WTC11 (cell line): Measurements from ENCODE around the gene CCDC85A. TPM values are rescaled to one million over a fixed set of nuclear protein-coding genes. Genes with fewer than 3 reads are reported as not detected.

Experiments used
- ATAC-seq: fragments of 200-7000 bp; cut with Tn5 transposase; 2 replicates; pipeline ENCODE4 v1.10.0; 2021; ENCODE audit warnings: mild to moderate bottlenecking, moderate library complexity
- CTCF ChIA-PET: fragments of 300-600 bp; sonication (Branson Sonifier 250); formaldehyde crosslinking; loops from one replicate; lab custom pipeline; 2021; ENCODE audit warnings: antibody characterized with exemption; lab: Charles Lee
- POLR2A ChIA-PET: fragments of 350-600 bp; sonication (Branson Sonifier 250); formaldehyde crosslinking; loops from one replicate; lab custom pipeline; 2021; ENCODE audit warnings: antibody characterized with exemption; lab: Charles Lee
- DNase-seq: peaks from one replicate; pipeline ENCODE4 v3.0.0; 2021; ENCODE audit warnings: low spot score
- H3K27ac Mint-ChIP-seq: 2 replicates; pipeline ENCODE4 v1.8.0; 2021; ENCODE audit warnings: mixed read lengths
- H3K27me3 Mint-ChIP-seq: 2 replicates; pipeline ENCODE4 v1.8.0; 2021; ENCODE audit warnings: low read depth, mild to moderate bottlenecking, moderate library complexity, mixed read lengths
- H3K36me3 Mint-ChIP-seq: 2 replicates; pipeline ENCODE4 v1.8.0; 2021; ENCODE audit warnings: mixed read lengths
- H3K4me1 Mint-ChIP-seq: 2 replicates; pipeline ENCODE4 v1.8.0; 2022; ENCODE audit warnings: mixed read lengths
- H3K4me3 Mint-ChIP-seq: 2 replicates; pipeline ENCODE4 v1.8.0; 2021; ENCODE audit warnings: mild to moderate bottlenecking, moderate library complexity, mixed read lengths
- H3K9me3 Mint-ChIP-seq: 2 replicates; pipeline ENCODE4 v1.8.0; 2021; ENCODE audit warnings: mixed read lengths
- AR ChIP-seq: fragments of 250-450 bp; sonication (Bioruptor Pico); IDR thresholded peaks from 2 replicates; pipeline ENCODE4 v1.9.0; 2021; ENCODE audit warnings: mild to moderate bottlenecking
- ARID4B ChIP-seq: sonication (generic); formaldehyde crosslinking; IDR thresholded peaks from 2 replicates; pipeline ENCODE4 v1.8.0; 2023; ENCODE audit warnings: missing genetic modification reagents, mild to moderate bottlenecking, borderline replicate concordance
- E2F5 ChIP-seq: sonication (generic); formaldehyde crosslinking; IDR thresholded peaks from 2 replicates; pipeline ENCODE4 v1.8.1; 2022; ENCODE audit warnings: mild to moderate bottlenecking, moderate library complexity, missing genetic modification reagents
- EMX1 ChIP-seq: fragments of 250-450 bp; sonication (Bioruptor Pico); IDR thresholded peaks from 2 replicates; pipeline ENCODE4 v1.8.0; 2021; ENCODE audit warnings: mild to moderate bottlenecking
- ERG ChIP-seq: fragments of 250-450 bp; sonication (Bioruptor Pico); IDR thresholded peaks from 2 replicates; pipeline ENCODE4 v1.8.0; 2021; ENCODE audit warnings: mild to moderate bottlenecking
- FOXJ3 ChIP-seq: sonication (generic); formaldehyde crosslinking; IDR thresholded peaks from 2 replicates; pipeline ENCODE4 v1.9.0; 2021; ENCODE audit warnings: missing genetic modification reagents, mild to moderate bottlenecking, borderline replicate concordance
- FOXK1 ChIP-seq: sonication (generic); formaldehyde crosslinking; IDR thresholded peaks from 2 replicates; pipeline ENCODE4 v1.8.0; 2022; ENCODE audit warnings: mild to moderate bottlenecking, moderate library complexity, missing genetic modification reagents
- MLX ChIP-seq: sonication (generic); formaldehyde crosslinking; IDR thresholded peaks from 2 replicates; pipeline ENCODE4 v1.8.1; 2023; ENCODE audit warnings: mild to moderate bottlenecking, missing genetic modification reagents, moderate library complexity
- RELA ChIP-seq: sonication (generic); formaldehyde crosslinking; IDR thresholded peaks from 2 replicates; pipeline ENCODE4 v1.8.1; 2022; ENCODE audit warnings: missing genetic modification reagents, mild to moderate bottlenecking, borderline replicate concordance
- SMAD3 ChIP-seq: sonication (generic); formaldehyde crosslinking; IDR thresholded peaks from 2 replicates; pipeline ENCODE4 v1.8.0; 2022; ENCODE audit warnings: missing genetic modification reagents, mild to moderate bottlenecking, borderline replicate concordance
- SP1 ChIP-seq: sonication (generic); formaldehyde crosslinking; conservative IDR thresholded peaks from 2 replicates; pipeline ENCODE4 v1.8.1; 2022; ENCODE audit warnings: missing genetic modification reagents
- TEAD1 ChIP-seq: sonication (generic); formaldehyde crosslinking; IDR thresholded peaks from 2 replicates; pipeline ENCODE4 v1.8.0; 2022; ENCODE audit warnings: mild to moderate bottlenecking, missing genetic modification reagents
- USF1 ChIP-seq: sonication (generic); formaldehyde crosslinking; IDR thresholded peaks from 2 replicates; pipeline ENCODE4 v1.8.0; 2022; ENCODE audit warnings: mild to moderate bottlenecking, missing genetic modification reagents
- ZBTB21 ChIP-seq: sonication (generic); formaldehyde crosslinking; IDR thresholded peaks from 2 replicates; pipeline ENCODE4 v1.8.1; 2023; ENCODE audit warnings: mild to moderate bottlenecking, missing genetic modification reagents, borderline replicate concordance
- ZBTB43 ChIP-seq: sonication (generic); formaldehyde crosslinking; IDR thresholded peaks from 2 replicates; pipeline ENCODE4 v1.8.1; 2023; ENCODE audit warnings: mild to moderate bottlenecking, missing genetic modification reagents
- ZNF121 ChIP-seq: sonication (generic); formaldehyde crosslinking; IDR thresholded peaks from 2 replicates; pipeline ENCODE4 v1.8.0; 2023; ENCODE audit warnings: missing genetic modification reagents
- ZNF219 ChIP-seq: sonication (generic); formaldehyde crosslinking; IDR thresholded peaks from 2 replicates; pipeline ENCODE4 v1.8.0; 2023; ENCODE audit warnings: missing genetic modification reagents, mild to moderate bottlenecking, borderline replicate concordance
- ZNF317 ChIP-seq: sonication (generic); formaldehyde crosslinking; IDR thresholded peaks from 2 replicates; pipeline ENCODE4 v1.8.1; 2023; ENCODE audit warnings: low read depth, mild to moderate bottlenecking, moderate library complexity, missing genetic modification reagents, borderline replicate concordance
- ZNF671 ChIP-seq: fragments of 250-450 bp; sonication (Bioruptor Pico); IDR thresholded peaks from 2 replicates; pipeline ENCODE4 v1.8.0; 2021; ENCODE audit warnings: mild to moderate bottlenecking
- total RNA-seq: library from RNA; stranded (reverse); gene quantifications from 3 replicates; pipeline ENCODE4 v1.2.3, GENCODE V29; 2021

CCDC85A gene
- total RNA-seq, 1 experiment from 2014 or later, result 0.22 TPM

- ChIA-PET POLR2A (no interaction called here), CTCF (no interaction called here)
- Mint-ChIP-seq H3K27me3 (no peaks in the 10 kb centered on the region), H3K36me3 (no peaks in the 10 kb centered on the region), H3K4me3 (no peak overlapping the region), H3K4me1 (no peaks in the 10 kb centered on the region), H3K9me3 (no peaks in the 10 kb centered on the region), H3K27ac (no peak overlapping the region)
- ATAC-seq (no peak), DNase-seq (no peak)
- TF ChIP-seq EMX1 (CRISPR knock-in tag) (no peak), ZNF219 (CRISPR knock-in tag) (no peak), SMAD3 (CRISPR knock-in tag) (no peak), ARID4B (CRISPR knock-in tag) (no peak), ZBTB43 (CRISPR knock-in tag) (no peak), RELA (CRISPR knock-in tag) (no peak), USF1 (CRISPR knock-in tag) (no peak), ZNF317 (CRISPR knock-in tag) (no peak), E2F5 (no peak), FOXK1 (CRISPR knock-in tag) (no peak), ERG (CRISPR knock-in tag) (no peak), AR (no peak), MLX (no peak), ZNF121 (CRISPR knock-in tag) (no peak), TEAD1 (CRISPR knock-in tag) (no peak), ZNF671 (CRISPR knock-in tag) (no peak), ZBTB21 (CRISPR knock-in tag) (no peak), SP1 (CRISPR knock-in tag) (no peak), FOXJ3 (CRISPR knock-in tag) (no peak)
These were observed 20.8 kb downstream of the CCDC85A start for GRCh38 chr2:56204556-56204955.
